ENCODE measurements around the gene PRKCB. TPM values are rescaled to one million over a fixed set of nuclear protein-coding genes. Genes with fewer than 3 reads are reported as not detected.

The PRKCB gene
- total RNA-seq, 4 donors from 2014 or later = 7.7 to 40.0 (median 12.2) TPM

DNA sequence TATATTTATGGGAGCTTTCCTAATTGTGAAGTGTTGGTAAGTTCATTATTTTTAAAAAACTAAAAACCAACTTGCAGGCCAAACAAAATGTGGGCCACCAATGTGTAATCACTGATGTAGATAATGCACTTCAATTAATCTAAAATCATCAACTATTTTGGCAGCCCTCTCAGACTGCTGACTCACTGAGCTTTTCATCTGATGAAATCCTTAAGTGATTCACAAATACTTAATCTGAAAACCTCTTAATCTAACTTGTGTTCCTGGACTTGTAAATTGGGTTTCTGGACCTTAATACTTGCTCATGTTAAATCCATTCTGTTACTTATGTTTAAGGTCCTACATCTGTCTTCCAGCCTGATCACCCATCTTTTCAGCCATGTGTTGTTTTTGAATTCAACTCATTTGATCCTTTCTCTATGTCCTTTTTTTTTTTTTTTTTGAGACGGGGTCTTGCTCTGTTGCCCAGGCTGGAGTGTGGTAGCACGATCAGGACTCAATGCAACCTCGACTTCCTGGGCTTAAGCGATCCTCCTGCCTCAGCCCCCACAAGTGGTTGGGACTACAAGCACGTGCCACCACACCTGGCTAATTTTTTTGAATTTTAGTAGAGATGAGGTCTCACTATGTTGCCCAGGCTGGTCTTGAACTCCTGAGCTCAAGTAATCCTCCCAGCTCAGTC is 39.0 kb downstream of the PRKCB start:
- no peaks in the 10 kb centered on the region for H3K4me1 ChIP-seq
- no peaks in the 10 kb centered on the region for H3K9me3 ChIP-seq
- no peaks in the 10 kb centered on the region for H3K36me3 ChIP-seq
- no peak for DNase-seq (ENCODE audit: low spot score in 2 of 2)
- no peak for TF ChIP-seq EP300 (IDR thresholded peaks at IDR 0.05)
- no peak for TF ChIP-seq POLR2A (IDR thresholded peaks at IDR 0.05)
- no peak for TF ChIP-seq POLR2AphosphoS5 (IDR thresholded peaks at IDR 0.05)
- TF ChIP-seq, protein P1, sequence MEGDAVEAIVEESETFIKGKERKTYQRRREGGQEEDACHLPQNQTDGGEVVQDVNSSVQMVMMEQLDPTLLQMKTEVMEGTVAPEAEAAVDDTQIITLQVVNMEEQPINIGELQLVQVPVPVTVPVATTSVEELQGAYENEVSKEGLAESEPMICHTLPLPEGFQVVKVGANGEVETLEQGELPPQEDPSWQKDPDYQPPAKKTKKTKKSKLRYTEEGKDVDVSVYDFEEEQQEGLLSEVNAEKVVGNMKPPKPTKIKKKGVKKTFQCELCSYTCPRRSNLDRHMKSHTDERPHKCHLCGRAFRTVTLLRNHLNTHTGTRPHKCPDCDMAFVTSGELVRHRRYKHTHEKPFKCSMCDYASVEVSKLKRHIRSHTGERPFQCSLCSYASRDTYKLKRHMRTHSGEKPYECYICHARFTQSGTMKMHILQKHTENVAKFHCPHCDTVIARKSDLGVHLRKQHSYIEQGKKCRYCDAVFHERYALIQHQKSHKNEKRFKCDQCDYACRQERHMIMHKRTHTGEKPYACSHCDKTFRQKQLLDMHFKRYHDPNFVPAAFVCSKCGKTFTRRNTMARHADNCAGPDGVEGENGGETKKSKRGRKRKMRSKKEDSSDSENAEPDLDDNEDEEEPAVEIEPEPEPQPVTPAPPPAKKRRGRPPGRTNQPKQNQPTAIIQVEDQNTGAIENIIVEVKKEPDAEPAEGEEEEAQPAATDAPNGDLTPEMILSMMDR (IDR thresholded peaks at IDR 0.05) = no peak
- H3K27ac ChIP-seq = no peak overlapping the region
- H3K4me3 ChIP-seq = no peak overlapping the region
- H3K27me3 ChIP-seq = no peaks in the 10 kb centered on the region
- WGBS = 76% methylated on average over 5 of the region's 5 CpGs

DNA sequence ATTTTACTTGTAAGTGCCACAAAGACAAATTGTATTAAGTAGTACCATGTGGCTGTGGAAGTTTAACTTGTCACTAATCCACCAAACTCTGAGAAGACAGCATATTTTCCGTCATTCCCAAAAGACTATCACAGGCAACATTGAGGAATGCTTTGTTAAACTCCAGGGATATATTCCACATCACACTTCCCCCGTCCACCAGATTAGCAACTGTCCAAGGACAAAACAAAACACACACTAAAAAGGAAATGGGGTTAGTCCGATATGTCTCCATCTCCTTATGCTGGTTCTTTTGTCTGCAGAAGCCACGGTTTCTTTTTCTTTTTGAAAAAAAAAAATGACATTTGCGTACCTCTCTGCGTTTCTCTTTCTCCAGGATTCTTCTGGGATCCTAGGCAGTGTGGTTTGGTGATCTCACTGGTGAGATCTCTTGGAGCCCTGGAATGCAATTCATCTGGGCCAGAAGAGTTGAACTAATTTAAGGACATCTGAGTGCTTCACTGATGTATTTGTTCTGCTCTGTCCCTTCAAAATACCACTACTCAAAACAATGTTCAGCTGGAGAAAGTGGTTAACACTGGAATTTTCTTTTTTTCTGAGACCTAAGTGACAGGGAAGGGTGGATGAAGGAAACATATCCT is 40.6 kb downstream of the PRKCB start:
- Histone ChIP-seq H3K9me3 (no peaks in the 10 kb centered on the region), H3K4me1 (no peaks in the 10 kb centered on the region), H3K27ac (no peak overlapping the region), H3K27me3 (no peaks in the 10 kb centered on the region), H3K4me3 (no peak overlapping the region), H3K36me3 (no peaks in the 10 kb centered on the region)
- no peak for TF ChIP-seq POLR2A (IDR thresholded peaks at IDR 0.05)
- TF ChIP-seq POLR2AphosphoS5 (IDR thresholded peaks at IDR 0.05) = no peak
- TF ChIP-seq, protein P1 (IDR thresholded peaks at IDR 0.05) = no peak
- no peak for TF ChIP-seq EP300 (IDR thresholded peaks at IDR 0.05)
- DNase-seq (ENCODE audit: low spot score in 2 of 2) = no peak
- 63% methylated on average over 6 of the region's 6 CpGs for WGBS

DNA sequence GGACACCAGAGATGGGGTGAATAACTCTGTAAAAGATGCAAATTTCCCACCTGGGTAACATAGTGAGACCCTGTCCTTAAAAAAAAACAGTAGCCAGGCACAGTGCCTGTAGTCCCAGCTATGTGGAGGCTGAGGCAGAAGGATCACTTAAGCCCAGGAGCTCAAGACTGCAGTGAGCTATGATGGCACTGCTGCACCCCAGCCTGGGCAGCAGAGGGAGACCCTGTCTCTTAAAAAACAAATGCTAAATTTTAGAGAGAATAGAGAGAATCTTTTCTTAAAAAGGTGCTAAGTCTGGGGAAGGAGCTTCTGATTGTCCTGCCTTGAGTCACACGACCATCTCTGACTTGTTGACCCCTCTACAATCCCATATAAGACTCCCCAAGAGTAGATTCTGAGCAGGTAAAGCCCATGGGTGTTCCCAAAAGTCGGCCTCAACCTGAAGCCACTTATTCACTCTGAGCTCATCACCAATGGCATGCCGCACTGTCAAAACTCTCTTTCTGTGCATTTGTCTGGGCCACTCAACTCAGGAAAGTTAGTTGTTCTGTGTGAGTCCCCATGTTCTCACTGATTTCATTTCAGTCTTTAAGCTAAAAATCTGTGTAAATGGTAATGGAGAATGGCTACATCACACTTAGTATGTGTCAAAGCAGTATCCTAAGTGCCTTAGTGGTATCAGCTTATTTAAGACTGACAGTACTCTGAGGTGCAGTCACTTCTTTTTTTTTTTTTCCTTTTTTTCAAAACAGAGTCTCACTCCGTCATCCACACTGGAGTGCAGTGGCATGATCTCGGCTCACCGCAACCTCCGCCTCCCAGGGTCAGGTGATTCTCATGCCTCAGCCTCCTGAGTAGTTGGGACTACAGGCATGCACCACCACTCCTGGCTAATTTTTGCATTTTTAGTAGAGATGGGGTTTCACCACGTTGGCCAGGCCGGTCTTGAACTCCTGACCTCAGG is 41.6 kb downstream of the PRKCB start:
- no peak overlapping the region for H3K27ac ChIP-seq
- DNase-seq (ENCODE audit: low spot score in 2 of 2) = no peak
- H3K4me3 ChIP-seq = no peak overlapping the region

DNA sequence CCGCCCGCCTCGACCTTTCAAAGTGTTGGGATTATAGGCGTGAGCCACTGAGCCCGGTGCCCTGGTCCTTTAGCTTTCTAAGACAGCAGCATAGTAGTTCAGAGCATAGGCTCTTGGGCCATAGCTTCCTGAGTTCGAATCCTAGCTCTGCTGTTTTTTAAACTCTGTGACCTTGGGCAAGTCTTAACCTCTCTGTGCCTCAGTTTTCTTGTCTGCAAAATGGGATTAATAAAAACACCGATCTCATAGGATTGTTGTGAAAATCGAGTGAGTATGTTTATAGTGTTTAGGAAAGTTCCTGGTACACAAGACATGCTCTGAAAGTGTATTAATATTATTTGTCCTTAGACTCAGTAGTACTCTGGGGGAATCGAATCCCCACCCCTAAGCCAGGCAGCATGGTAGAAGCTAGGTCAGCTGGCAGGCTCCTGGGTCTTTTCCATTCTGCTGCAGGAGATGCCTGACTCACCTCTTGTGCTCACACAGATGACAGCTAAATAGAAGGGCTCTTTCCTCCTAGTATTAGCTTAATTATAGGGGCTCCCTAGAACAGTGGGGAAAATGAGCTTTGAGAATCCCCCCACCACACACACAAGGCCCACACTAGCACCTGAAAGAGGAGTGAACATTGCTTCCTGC is 44.1 kb downstream of the PRKCB start:
- WGBS = 86% methylated on average over 9 of the region's 9 CpGs
- no peaks in the 10 kb centered on the region for H3K4me1 ChIP-seq
- no peaks in the 10 kb centered on the region for H3K27me3 ChIP-seq
- H3K36me3 ChIP-seq = no peaks in the 10 kb centered on the region
- no peaks in the 10 kb centered on the region for H3K9me3 ChIP-seq
- no peak for DNase-seq (ENCODE audit: low spot score in 2 of 2)
- no peak overlapping the region for H3K27ac ChIP-seq
- H3K4me3 ChIP-seq = no peak overlapping the region
- TF ChIP-seq, protein P1 (IDR thresholded peaks at IDR 0.05) = no peak

More for the DNA sequence above, 41.6 kb downstream of the PRKCB start:
- TF ChIP-seq POLR2A (IDR thresholded peaks at IDR 0.05) (no peak), POLR2AphosphoS5 (IDR thresholded peaks at IDR 0.05) (no peak), EP300 (IDR thresholded peaks at IDR 0.05) (no peak)
- TF ChIP-seq, protein P1 (IDR thresholded peaks at IDR 0.05) = no peak
- no peaks in the 10 kb centered on the region for H3K4me1 ChIP-seq
- no peaks in the 10 kb centered on the region for H3K36me3 ChIP-seq
- H3K9me3 ChIP-seq = no peaks in the 10 kb centered on the region
- 82% methylated on average over 9 of the region's 9 CpGs for WGBS
- H3K27me3 ChIP-seq = no peaks in the 10 kb centered on the region
